SK-N-SH (cell line): ENCODE results near the gene SLC35F5. TPM values are rescaled to one million over a fixed set of nuclear protein-coding genes. Genes with fewer than 3 reads are reported as not detected.

Source experiments
- CTCF ChIA-PET: fragments of 300-600, 350-600 bp; formaldehyde crosslinking; extraction: SDS; loops from one replicate; lab custom pipeline; 2021; lab: Yijun Ruan, JAX
- POLR2A ChIA-PET: fragments of 350-600 bp; sonication (Branson Sonifier 250); formaldehyde crosslinking; extraction: SDS; loops from one replicate; lab custom pipeline; 2020; ENCODE audit warnings: antibody characterized with exemption, inconsistent platforms; lab: Yijun Ruan, JAX
- DNase-seq: peaks from one replicate; pipeline ENCODE4 v3.0.0; 2012
- H2AFZ ChIP-seq: fragments of 200-600 bp; sonication (generic); 2 replicates; pipeline ENCODE4 v1.8.1; 2016; ENCODE audit warnings: antibody characterized with exemption, mild to moderate bottlenecking, low read depth
- H3F3A ChIP-seq: fragments of 200-600 bp; sonication (generic); replicated peaks from 2 replicates; pipeline ENCODE3; 2016; ENCODE audit warnings: antibody characterized with exemption, mild to moderate bottlenecking; ENCODE audit not compliant: insufficient read depth
- H3K27ac ChIP-seq, 2 experiments: fragments of 200-500 bp in 1 of 2; fragments of 200-600 bp in 1 of 2; sonication (Bioruptor generic) in 1 of 2; sonication (generic), shearing (Covaris generic) in 1 of 2; 2 replicates each; pipeline versions ENCODE4 v1.5.1 to v1.6.1; 2014 to 2016; ENCODE audit warnings: low read depth in 2 of 2, inconsistent platforms in 1 of 2, low read length in 1 of 2, mild to moderate bottlenecking in 1 of 2, mixed read lengths in 1 of 2
- H3K27me3 ChIP-seq: fragments of 200-600 bp; sonication (generic), shearing (Covaris generic); 2 replicates; pipeline ENCODE4 v1.6.1; 2016; ENCODE audit warnings: mixed run types; ENCODE audit not compliant: insufficient read depth
- H3K36me3 ChIP-seq, 2 experiments: fragments of 200-500 bp in 1 of 2; fragments of 200-600 bp in 1 of 2; sonication (Bioruptor generic) in 1 of 2; sonication (generic) in 1 of 2; replicated peaks in 1 of 2; 2 replicates each; pipeline versions ENCODE3 to v1.5.1; 2014 to 2016; ENCODE audit warnings: low read length in 1 of 2, mild to moderate bottlenecking in 1 of 2; ENCODE audit not compliant: insufficient read depth in 2 of 2, control insufficient read depth in 1 of 2
- H3K4me1 ChIP-seq, 2 experiments: fragments of 200-500 bp in 1 of 2; fragments of 200-600 bp in 1 of 2; sonication (Bioruptor generic) in 1 of 2; sonication (generic), shearing (Covaris generic) in 1 of 2; 2 replicates each; pipeline versions ENCODE4 v1.5.1 to v1.6.1; 2014 to 2016; ENCODE audit warnings: low read depth in 1 of 2, low read length in 1 of 2, mixed run types in 1 of 2; ENCODE audit not compliant: insufficient read depth in 2 of 2, control insufficient read depth in 1 of 2
- H3K4me2 ChIP-seq: fragments of 200-600 bp; sonication (generic), shearing (Covaris generic); 2 replicates; pipeline ENCODE4 v1.6.1; 2017; ENCODE audit warnings: mixed run types
- H3K4me3 ChIP-seq, 2 experiments: fragments of 200-500 bp in 1 of 2; fragments of 200-600 bp in 1 of 2; sonication (Bioruptor generic) in 1 of 2; sonication (generic), shearing (Covaris generic) in 1 of 2; 2 replicates each; pipeline versions ENCODE4 v1.5.1 to v1.8.1; 2014 to 2016; ENCODE audit warnings: low read depth in 2 of 2, inconsistent platforms in 1 of 2, low read length in 1 of 2, mild to moderate bottlenecking in 1 of 2, mixed read lengths in 1 of 2, moderate library complexity in 1 of 2
- H3K79me2 ChIP-seq: fragments of 200-600 bp; sonication (generic); 2 replicates; pipeline ENCODE4 v1.8.1; 2017; ENCODE audit warnings: mild to moderate bottlenecking; ENCODE audit not compliant: insufficient read depth
- H3K9ac ChIP-seq: fragments of 200-600 bp; sonication (generic); 2 replicates; pipeline ENCODE4 v1.6.1; 2017; ENCODE audit warnings: mixed run types
- H3K9me2 ChIP-seq: fragments of 200-600 bp; sonication (generic); 2 replicates; pipeline ENCODE4 v1.6.1; 2017; ENCODE audit warnings: mixed run types
- H3K9me3 ChIP-seq: fragments of 200-600 bp; sonication (generic); 2 replicates; pipeline ENCODE4 v1.6.1; 2017; ENCODE audit warnings: mixed run types, mild to moderate bottlenecking, moderate library complexity
- H4K20me1 ChIP-seq: fragments of 200-600 bp; sonication (generic); 2 replicates; pipeline ENCODE4 v1.6.1; 2017; ENCODE audit warnings: mild to moderate bottlenecking, mixed run types; ENCODE audit not compliant: insufficient read depth
- ELF1 ChIP-seq: IDR thresholded peaks from 2 replicates; pipeline ENCODE4 v1.4.0; 2012
- EP300 ChIP-seq, 2 experiments: IDR thresholded peaks; 2 replicates each; pipeline versions ENCODE4 v1.4.0 to v1.6.1; 2012; ENCODE audit warnings: borderline replicate concordance in 1 of 2, low read depth in 1 of 2, low read length in 1 of 2
- EZH2phosphoT487 ChIP-seq: fragments of 200-600 bp; sonication (generic); IDR thresholded peaks from 2 replicates; pipeline ENCODE4 v1.6.1; 2017; ENCODE audit warnings: low read depth, mixed run types, mild to moderate bottlenecking, antibody characterized with exemption, moderate library complexity, borderline replicate concordance
- FOSL2 ChIP-seq: IDR thresholded peaks from 2 replicates; pipeline ENCODE4 v1.4.0; 2012; ENCODE audit warnings: low read depth, mild to moderate bottlenecking, moderate library complexity, borderline replicate concordance
- FOXJ3 ChIP-seq: sonication (generic); formaldehyde crosslinking; IDR thresholded peaks from 2 replicates; pipeline ENCODE4 v1.5.1; 2020; ENCODE audit warnings: mild to moderate bottlenecking, missing genetic modification reagents
- GABPA ChIP-seq: IDR thresholded peaks from 2 replicates; pipeline ENCODE4 v1.4.0; 2012; ENCODE audit warnings: low read depth, mild to moderate bottlenecking
- GATA2 ChIP-seq: sonication (generic); formaldehyde crosslinking; IDR thresholded peaks from 2 replicates; pipeline ENCODE4 v1.5.0; 2020; ENCODE audit warnings: mild to moderate bottlenecking, missing genetic modification reagents
- JUND ChIP-seq: IDR thresholded peaks from 2 replicates; pipeline ENCODE4 v1.4.0; 2012
- MEF2A ChIP-seq: IDR thresholded peaks from 2 replicates; pipeline ENCODE4 v1.4.0; 2012; ENCODE audit warnings: low read depth, borderline replicate concordance
- MXI1 ChIP-seq: IDR thresholded peaks from 2 replicates; pipeline ENCODE4 v1.6.1; 2012; ENCODE audit warnings: mild to moderate bottlenecking, low read depth, low read length, improper control_type of control experiment
- NFIC ChIP-seq: IDR thresholded peaks from 2 replicates; pipeline ENCODE4 v1.4.0; 2012; ENCODE audit warnings: borderline replicate concordance
- NRF1 ChIP-seq: IDR thresholded peaks from 2 replicates; pipeline ENCODE4 v1.6.1; 2012; ENCODE audit warnings: low read depth, mild to moderate bottlenecking, low read length
- RAD21 ChIP-seq: IDR thresholded peaks from 2 replicates; pipeline ENCODE4 v1.6.1; 2012; ENCODE audit warnings: mild to moderate bottlenecking, low read length
- RCOR1 ChIP-seq: fragments of 150-350 bp; IDR thresholded peaks from 2 replicates; pipeline ENCODE4 v1.6.1; 2017; ENCODE audit warnings: antibody characterized with exemption, low read length
- RFX5 ChIP-seq: IDR thresholded peaks from 2 replicates; pipeline ENCODE4 v1.6.1; 2012; ENCODE audit warnings: mild to moderate bottlenecking, improper control_type of control experiment, low read length
- RXRA ChIP-seq: IDR thresholded peaks from 2 replicates; pipeline ENCODE4 v1.4.0; 2012; ENCODE audit warnings: low read depth, mild to moderate bottlenecking, borderline replicate concordance
- SIN3A ChIP-seq: IDR thresholded peaks from 2 replicates; pipeline ENCODE4 v1.6.1; 2012; ENCODE audit warnings: low read depth, mild to moderate bottlenecking, low read length, moderate library complexity, borderline replicate concordance
- SMC3 ChIP-seq: IDR thresholded peaks from 2 replicates; pipeline ENCODE4 v1.6.1; 2012; ENCODE audit warnings: low read depth, low read length, improper control_type of control experiment
- TCF12 ChIP-seq: IDR thresholded peaks from 2 replicates; pipeline ENCODE4 v1.4.0; 2012
- TEAD4 ChIP-seq: IDR thresholded peaks from 2 replicates; pipeline ENCODE4 v1.4.0; 2012; ENCODE audit warnings: mild to moderate bottlenecking, borderline replicate concordance; ENCODE audit not compliant: insufficient read depth
- YY1 ChIP-seq: IDR thresholded peaks from 2 replicates; pipeline ENCODE4 v1.4.0; 2012; ENCODE audit warnings: low read depth, mild to moderate bottlenecking
- WGBS: methylation state at CpG from one replicate; pipeline ENCODE4 v1.1.6; 2017; ENCODE audit warnings: low lambda C conversion rate; 5-methylcytosine and 5-hydroxymethylcytosine counted together
- polyA plus RNA-seq, 3 experiments: library from polyadenylated mRNA; depleted of rRNA; stranded (reverse); fragments of >200 nt; gene quantifications; 2 replicates each; pipeline ENCODE4 v1.2.3, GENCODE V29; 2012
- TF ChIP-seq, protein P1 (sequence below): IDR thresholded peaks from 2 replicates; pipeline ENCODE4 v1.4.0; 2012; ENCODE audit warnings: low read depth, borderline replicate concordance
- TF ChIP-seq, protein P2 (sequence below): fragments of 200-600 bp; sonication (generic); IDR thresholded peaks from 2 replicates; pipeline ENCODE4 v1.6.1; 2017; ENCODE audit warnings: antibody characterized with exemption, mild to moderate bottlenecking, moderate library complexity
- TF ChIP-seq, protein P3 (sequence below): fragments of 150-350 bp; IDR thresholded peaks from 2 replicates; pipeline ENCODE4 v1.6.1; 2017; ENCODE audit warnings: antibody characterized with exemption, low read length, low read depth, borderline replicate concordance
- TF ChIP-seq, protein P4 (sequence below): IDR thresholded peaks from 2 replicates; pipeline ENCODE4; 2012

SLC35F5 gene
- polyA plus RNA-seq, 1 of the 3 experiments (the other 2 are of a cell fraction): 16.8 TPM

DNA sequence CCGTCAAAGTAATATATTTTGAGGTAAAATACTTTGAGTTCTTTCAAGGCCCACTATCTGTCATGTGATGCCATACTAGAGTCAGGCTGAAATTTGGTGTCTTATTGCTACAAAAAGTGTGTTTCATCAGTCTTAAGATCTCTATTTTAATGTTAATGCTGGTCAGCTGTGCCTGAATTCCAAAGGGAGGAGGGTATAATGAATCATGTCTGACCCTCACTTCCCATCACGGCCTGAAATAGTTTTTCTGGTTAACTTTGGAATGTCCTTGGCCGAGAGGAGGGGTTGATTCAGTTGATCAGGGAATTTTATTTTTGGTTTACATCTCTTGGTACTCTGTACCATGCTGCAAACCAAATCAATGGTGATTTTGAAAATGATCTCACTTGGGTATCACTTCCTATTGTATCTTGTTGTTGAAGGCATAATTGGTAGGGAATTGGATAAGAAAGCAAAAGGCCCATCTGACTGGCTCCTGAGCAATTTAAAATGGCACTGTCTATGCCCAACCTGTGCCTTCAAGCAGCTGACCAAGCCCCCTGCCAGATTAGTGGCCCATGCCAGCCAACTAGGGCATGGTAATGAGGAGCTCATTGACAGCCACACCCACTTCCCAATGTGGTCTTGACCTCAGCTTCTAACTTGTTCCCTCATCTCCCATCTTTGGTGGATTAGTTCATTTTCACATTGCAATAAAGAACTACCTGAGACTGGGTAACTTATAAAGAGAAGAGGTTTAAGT lies 6.1 kb upstream of the SLC35F5 start (continued):
- no peak for TF ChIP-seq SIN3A
- TF ChIP-seq, protein P1, sequence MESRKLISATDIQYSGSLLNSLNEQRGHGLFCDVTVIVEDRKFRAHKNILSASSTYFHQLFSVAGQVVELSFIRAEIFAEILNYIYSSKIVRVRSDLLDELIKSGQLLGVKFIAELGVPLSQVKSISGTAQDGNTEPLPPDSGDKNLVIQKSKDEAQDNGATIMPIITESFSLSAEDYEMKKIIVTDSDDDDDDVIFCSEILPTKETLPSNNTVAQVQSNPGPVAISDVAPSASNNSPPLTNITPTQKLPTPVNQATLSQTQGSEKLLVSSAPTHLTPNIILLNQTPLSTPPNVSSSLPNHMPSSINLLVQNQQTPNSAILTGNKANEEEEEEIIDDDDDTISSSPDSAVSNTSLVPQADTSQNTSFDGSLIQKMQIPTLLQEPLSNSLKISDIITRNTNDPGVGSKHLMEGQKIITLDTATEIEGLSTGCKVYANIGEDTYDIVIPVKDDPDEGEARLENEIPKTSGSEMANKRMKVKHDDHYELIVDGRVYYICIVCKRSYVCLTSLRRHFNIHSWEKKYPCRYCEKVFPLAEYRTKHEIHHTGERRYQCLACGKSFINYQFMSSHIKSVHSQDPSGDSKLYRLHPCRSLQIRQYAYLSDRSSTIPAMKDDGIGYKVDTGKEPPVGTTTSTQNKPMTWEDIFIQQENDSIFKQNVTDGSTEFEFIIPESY: no peak
- no peak for TF ChIP-seq RCOR1
- no peak for TF ChIP-seq RAD21
- peak; percentile 88 for TF ChIP-seq TCF12
- no peak for TF ChIP-seq YY1
- peak; percentile 78 for TF ChIP-seq TEAD4
- TF ChIP-seq FOXJ3: no peak
- no peak for TF ChIP-seq GABPA
- no peak for TF ChIP-seq EZH2phosphoT487

DNA sequence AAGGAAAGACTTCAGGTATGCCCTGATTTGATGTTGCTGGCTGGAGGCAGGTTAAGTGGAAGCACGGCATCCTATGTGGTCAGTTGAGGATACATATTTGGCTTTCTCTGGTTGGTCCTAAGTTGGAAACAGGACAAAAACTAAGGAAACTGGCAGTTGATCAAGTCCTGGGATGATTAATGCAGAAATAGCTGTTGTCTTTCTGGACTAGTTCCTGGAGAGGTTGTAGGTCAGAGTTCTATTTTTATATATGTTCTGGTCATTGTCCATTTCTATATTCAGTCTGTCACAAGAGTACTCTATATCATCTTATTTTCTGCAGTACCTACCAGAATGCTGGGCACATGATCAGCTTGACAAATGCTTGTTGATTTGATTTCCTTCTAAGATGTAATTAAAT lies 4.0 kb upstream of the SLC35F5 start:
- Histone ChIP-seq H3K4me2 (peak overlapping the region; percentile 28; the same call in 1 of the 2 replicates), H3K9ac (no peak overlapping the region), H3K4me3 (no peak overlapping the region), H3K9me3 (no peaks in the 10 kb centered on the region), H3K27me3 (no peaks in the 10 kb centered on the region), H3K79me2 (peaks cover 19% of the 10 kb centered on the region), H3F3A (peaks cover 25% of the 10 kb centered on the region), H3K36me3 (no peaks in the 10 kb centered on the region), H3K27ac (peak overlapping the region; percentile 53 to 78; a peak in 3 of 4 replicates), H2AFZ (peak overlapping the region; percentile 12; the same call in 1 of the 2 replicates), H3K9me2 (no peaks in the 10 kb centered on the region), H3K4me1 (peaks cover 0 to 12% of the 10 kb centered on the region in 2 experiments; a peak in 1 of 4 replicates), H4K20me1 (no peaks in the 10 kb centered on the region)
- WGBS: 31% methylated on average over 1 of the region's 1 CpG
- ChIA-PET POLR2A (no interaction called here), CTCF (no interaction called here)
- no peak for DNase-seq
- TF ChIP-seq EP300 (IDR thresholded peaks at IDR 0.05; ENCODE audit: borderline replicate concordance in 1 of 2, low read depth in 1 of 2, low read length in 1 of 2) (peak; percentile 22 to 70; a peak in 3 of 4 replicates), GABPA (no peak), RFX5 (no peak), RXRA (peak; percentile 55; the same call in 1 of the 2 replicates), SMC3 (no peak), GATA2 (no peak), FOXJ3 (no peak), ELF1 (no peak), JUND (peak; percentile 60; the same call in 1 of the 2 replicates), FOSL2 (peak; percentile 45; the same call in 1 of the 2 replicates), MXI1 (no peak), NFIC (peak; percentile 94), NRF1 (no peak), TCF12 (peak; percentile 87), MEF2A (peak; percentile 96)
- TF ChIP-seq, protein P2, sequence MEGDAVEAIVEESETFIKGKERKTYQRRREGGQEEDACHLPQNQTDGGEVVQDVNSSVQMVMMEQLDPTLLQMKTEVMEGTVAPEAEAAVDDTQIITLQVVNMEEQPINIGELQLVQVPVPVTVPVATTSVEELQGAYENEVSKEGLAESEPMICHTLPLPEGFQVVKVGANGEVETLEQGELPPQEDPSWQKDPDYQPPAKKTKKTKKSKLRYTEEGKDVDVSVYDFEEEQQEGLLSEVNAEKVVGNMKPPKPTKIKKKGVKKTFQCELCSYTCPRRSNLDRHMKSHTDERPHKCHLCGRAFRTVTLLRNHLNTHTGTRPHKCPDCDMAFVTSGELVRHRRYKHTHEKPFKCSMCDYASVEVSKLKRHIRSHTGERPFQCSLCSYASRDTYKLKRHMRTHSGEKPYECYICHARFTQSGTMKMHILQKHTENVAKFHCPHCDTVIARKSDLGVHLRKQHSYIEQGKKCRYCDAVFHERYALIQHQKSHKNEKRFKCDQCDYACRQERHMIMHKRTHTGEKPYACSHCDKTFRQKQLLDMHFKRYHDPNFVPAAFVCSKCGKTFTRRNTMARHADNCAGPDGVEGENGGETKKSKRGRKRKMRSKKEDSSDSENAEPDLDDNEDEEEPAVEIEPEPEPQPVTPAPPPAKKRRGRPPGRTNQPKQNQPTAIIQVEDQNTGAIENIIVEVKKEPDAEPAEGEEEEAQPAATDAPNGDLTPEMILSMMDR: no peak
- TF ChIP-seq, protein P1: 0 out of 2 replicates have a peak, but pooled peaks have one; percentile 25
- TF ChIP-seq, protein P3, sequence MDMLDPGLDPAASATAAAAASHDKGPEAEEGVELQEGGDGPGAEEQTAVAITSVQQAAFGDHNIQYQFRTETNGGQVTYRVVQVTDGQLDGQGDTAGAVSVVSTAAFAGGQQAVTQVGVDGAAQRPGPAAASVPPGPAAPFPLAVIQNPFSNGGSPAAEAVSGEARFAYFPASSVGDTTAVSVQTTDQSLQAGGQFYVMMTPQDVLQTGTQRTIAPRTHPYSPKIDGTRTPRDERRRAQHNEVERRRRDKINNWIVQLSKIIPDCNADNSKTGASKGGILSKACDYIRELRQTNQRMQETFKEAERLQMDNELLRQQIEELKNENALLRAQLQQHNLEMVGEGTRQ: no peak
- TF ChIP-seq, protein P4, sequence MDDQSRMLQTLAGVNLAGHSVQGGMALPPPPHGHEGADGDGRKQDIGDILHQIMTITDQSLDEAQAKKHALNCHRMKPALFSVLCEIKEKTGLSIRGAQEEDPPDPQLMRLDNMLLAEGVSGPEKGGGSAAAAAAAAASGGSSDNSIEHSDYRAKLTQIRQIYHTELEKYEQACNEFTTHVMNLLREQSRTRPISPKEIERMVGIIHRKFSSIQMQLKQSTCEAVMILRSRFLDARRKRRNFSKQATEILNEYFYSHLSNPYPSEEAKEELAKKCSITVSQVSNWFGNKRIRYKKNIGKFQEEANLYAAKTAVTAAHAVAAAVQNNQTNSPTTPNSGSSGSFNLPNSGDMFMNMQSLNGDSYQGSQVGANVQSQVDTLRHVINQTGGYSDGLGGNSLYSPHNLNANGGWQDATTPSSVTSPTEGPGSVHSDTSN: peak; percentile 87
